ENCODE results near the gene RETSAT.
"Not testable (repeated sequence)": the region's sequence is repeated elsewhere in the genome, so short reads cannot be mapped to it uniquely, and the experiment has no call there.

Gene RETSAT

GRCh38 chr2:85329701-85330100, 24.6 kb downstream of the RETSAT start:
- FAIRE-seq, result not testable (repeated sequence)

DNA sequence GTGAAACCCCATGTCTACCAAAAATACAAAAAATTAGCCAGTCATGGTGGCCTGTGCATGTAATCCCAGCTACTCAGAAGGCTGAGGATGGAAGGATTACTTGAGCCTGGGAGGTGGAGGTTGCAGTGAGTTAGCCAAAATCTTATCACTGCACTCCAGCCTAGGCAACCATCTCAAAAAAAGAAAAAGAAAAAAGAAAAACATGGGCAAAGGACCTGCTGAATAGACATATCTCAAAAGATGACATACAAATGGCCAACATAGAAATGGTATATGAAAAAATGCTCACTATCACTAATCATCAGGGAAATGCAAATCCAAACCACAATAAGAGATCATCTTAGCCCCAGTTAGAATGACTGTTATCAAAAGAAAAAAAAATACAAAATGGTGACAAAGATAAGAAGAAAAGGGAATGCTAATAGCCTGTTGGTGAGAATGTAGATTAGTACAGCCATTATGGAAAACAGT, 25.1 kb downstream of the RETSAT start:
- FAIRE-seq, result no peak

DNA sequence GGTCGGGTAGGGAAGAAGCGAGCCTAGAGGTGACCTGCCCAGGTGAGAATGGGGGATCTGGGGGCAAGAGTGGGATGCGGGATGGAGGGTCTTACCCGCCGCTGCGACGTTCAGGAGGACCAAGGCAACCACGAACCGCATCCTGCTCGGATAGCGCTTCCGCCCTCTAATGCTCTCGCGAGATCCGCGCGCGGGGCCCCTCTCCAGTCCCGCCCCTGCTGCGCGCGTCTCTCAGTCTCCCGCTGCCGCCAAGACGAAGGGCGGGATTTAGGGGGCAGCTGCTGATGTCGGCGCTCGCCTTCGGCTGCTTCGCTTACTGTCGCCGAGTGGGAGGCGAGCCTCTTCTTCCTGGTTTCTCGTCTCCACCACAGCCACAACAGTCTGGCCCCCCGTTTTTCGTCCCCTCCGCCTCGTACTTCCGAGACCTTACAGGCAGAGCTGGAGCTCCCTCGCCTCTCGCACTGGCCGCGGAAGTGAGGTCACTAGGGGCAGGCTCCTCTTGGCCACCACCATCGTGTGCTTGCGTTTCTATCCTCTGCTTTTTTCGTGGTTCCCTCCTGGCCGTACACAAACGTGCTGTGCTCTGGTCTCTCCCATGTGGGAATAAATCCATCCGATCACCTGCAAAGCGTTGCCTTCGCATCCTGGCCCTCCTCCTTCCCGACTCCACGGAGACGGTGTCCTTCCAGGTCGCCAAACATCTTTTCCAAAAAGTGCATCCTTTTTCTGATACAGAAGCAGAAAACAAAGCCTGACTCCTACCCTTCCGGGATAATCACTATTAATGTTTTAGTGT, 26.3 kb downstream of the RETSAT start, which contains the start of gene TGOLN2:
Gene TGOLN2, minus strand, starts transcription at position 168 of the 796 bp plus-strand sequence. Its CDS starts 27 bp downstream, at position 141.
- no peak for FAIRE-seq

GRCh38 chr2:85327160-85327821, 27.0 kb downstream of the RETSAT start:
- FAIRE-seq, result no peak

GRCh38 chr2:85326406-85327159, 27.7 kb downstream of the RETSAT start:
- no peak for FAIRE-seq

DNA sequence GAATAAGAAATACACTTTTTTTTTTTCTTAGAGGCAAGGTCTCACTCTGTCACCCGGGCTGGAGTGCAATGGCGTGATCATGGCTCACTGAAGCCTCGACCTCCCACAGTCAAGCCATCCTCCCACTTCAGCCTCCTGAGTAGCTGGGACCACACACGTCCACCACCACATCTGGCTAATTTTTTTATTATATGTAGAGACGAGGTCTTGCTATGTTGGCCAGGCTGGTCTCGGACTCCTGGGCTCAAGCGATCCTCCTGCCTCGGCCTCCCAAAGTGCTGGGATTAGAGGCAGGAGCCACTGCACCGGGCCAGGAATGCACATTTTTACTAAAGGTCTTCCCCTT, 28.9 kb downstream of the RETSAT start:
- FAIRE-seq, result no peak

DNA sequence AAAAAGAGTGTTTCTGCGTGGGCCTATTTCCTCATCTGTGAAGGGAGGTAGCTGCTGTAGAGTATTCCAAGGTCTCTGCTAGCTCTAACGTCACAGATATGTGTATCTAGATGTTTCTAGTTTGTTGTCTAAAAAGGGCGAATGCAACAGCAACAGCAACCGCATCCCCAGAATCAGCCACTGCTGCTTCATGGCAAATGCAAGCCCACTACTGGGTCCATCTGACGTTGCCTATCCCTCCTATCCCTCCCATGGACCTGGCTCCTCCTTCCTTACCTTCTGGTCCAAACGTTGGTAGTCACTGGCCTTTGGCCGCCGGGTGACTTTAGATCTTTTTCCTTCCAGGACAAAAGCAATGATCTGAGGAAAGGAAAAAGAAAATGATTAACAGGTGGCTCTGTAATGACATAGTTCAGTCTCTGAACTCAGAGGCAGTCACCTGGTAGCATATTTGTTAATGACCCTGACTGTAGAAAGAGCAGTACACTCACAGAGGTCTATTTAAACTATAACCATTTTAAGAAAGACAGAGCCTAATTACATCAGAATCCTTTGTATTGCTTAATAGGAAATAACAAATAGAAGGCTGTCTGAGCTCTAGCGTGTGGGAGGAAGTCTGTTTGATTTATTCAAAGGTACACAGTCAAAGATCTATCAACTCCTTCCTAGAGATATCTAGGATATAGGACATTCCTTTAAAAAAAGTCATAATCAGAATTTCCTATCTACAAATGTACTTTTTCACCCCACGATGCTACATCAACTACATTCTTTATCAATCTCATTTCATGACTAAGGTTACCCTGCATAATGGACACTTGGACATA, 29.5 kb downstream of the RETSAT start:
- peak; percentile 49 for FAIRE-seq

DNA sequence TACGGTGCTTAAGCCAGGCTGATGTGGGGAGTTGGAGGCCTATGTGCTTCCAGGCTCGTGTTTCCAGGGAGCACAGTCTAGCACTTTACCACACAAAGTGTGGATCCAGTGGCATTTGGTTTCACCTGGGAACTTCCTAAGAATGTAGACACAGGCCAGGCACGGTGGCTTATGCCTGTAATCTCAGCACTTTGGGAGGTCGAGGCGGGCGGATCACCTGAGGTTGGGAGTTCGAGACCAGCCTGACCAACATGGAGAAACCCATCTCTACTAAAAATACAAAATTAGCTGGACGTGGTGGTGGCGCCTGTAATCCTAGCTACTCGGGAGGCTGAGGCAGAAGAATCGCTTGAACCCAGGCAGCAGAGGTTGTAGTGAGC, 30.4 kb downstream of the RETSAT start:
- FAIRE-seq, result not testable (repeated sequence)

- no peak for FAIRE-seq
Observed at GRCh38 chr2:85323351-85323987, 30.9 kb downstream of the RETSAT start.

DNA sequence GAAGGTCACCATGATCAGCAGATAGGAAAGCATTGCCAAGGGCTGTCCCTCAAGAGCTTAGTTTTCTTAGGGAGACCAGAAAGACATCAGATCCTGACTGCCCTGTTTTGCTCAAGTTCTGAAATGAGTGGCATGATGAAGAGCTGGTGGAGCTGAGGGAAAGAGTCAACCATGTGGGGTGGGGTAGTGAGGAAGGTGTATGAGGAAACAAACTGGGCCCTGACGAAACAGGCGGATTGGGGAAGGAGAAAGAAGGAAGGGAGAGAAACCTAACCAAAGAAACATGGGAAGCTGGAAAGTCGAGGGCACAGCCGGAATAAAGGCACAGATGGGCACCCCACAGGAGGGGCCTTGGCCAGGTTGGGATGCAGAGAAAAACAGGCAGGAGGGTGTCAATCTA, 34.5 kb downstream of the RETSAT start:
- FAIRE-seq, result no peak

- FAIRE-seq, result no peak
Observed at GRCh38 chr2:85318222-85319074, 35.9 kb downstream of the RETSAT start.

DNA sequence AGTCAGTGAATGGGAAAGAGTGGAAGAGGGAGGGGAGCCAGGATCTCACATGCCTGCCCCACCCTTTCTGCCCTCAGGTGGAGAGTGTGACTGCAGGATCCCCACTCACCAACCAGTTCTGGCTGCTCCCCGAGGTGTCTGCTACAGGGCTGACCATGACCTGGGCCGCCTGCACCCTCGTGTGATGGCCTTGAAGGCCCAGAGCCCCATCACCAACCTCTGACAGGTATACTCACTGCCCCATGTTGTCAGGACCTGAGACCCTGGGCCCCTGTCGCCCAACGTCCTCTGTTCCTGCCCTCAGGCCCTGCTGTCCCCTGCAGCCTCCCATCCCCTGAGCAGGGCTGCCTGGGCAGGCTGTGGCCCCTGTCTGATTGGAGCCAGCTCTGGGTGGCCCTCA, 38.4 kb downstream of the RETSAT start:
- FAIRE-seq, result not testable (repeated sequence)

DNA sequence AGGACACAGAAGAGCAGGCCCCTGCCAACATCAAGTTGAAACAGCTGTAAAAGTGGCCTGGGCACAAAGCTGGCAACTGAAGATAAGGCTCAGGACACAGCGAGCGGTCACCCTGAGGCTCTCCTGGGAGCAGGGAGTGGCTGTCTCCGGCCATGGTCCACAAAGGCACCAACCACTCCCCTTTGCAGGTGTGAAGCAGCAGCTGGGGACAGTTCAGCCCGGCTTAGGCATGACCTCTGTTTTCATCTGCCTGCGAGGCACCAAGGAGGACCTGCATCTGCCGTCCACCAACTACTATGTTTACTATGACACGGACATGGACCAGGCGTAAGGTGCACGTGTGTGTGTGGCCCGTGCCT, 39.5 kb downstream of the RETSAT start:
- no peak for FAIRE-seq

DNA sequence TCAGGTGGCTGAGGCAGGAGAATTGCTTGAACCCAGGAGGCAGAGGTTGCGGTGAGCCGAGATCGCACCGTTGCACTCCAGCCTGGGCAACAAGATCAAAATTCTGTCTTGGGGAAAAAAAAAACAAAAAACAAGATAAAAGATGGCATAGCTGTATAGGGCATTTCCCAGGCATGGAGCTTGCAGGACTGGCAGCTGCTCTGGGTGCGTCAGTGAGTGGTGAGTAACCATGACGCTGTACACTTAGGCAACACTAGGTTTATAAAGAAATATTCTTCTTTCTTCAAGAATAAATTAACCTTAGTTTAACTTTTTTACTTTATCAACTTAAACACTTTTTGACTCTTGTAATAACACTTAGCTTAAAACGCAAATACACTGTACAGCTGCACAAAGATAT, 41.9 kb downstream of the RETSAT start:
- FAIRE-seq, result no peak

GRCh38 chr2:85310330-85310729, 44.0 kb downstream of the RETSAT start:
- no peak for FAIRE-seq

- no peak for FAIRE-seq
Observed at GRCh38 chr2:85309699-85310321, 44.5 kb downstream of the RETSAT start.

- no peak for FAIRE-seq
Observed at GRCh38 chr2:85308896-85309555, 45.3 kb downstream of the RETSAT start.

- FAIRE-seq, result no peak
Observed at GRCh38 chr2:85308201-85308600, 46.1 kb downstream of the RETSAT start.

- FAIRE-seq, result no peak
Observed at GRCh38 chr2:85307527-85307897, 46.8 kb downstream of the RETSAT start.

Measured in islet of Langerhans (tissue), 1 donor.